Inflammatory macrophage (primary cell): ENCODE data around the gene SCN8A.

Experiments used
- DNase-seq, 2 donors: peaks; one replicate each; pipeline ENCODE4 v3.0.0-alpha.2; 2020 to 2022

The SCN8A gene

GRCh38 chr12:51721282-51721940, 130.4 kb downstream of the SCN8A start:
- peak in 1 of 2 donors; percentile 29 for DNase-seq

- DNase-seq: peak; percentile 54 to 64
These were observed 131.4 kb downstream of the SCN8A start for GRCh38 chr12:51722431-51722830.

- peak; percentile 54 to 63 for DNase-seq
These were observed 135.1 kb downstream of the SCN8A start for GRCh38 chr12:51726161-51726560.

GRCh38 chr12:51726931-51727330, 135.9 kb downstream of the SCN8A start:
- DNase-seq: no peak

- DNase-seq: no peak
These were observed 138.3 kb downstream of the SCN8A start for GRCh38 chr12:51729331-51729730.

GRCh38 chr12:51730745-51731144, 139.7 kb downstream of the SCN8A start:
- DNase-seq: no peak

GRCh38 chr12:51740536-51740935, 149.5 kb downstream of the SCN8A start:
- DNase-seq: no peak

GRCh38 chr12:51744235-51744634, 153.2 kb downstream of the SCN8A start:
- DNase-seq: no peak

GRCh38 chr12:51744957-51745356, 153.9 kb downstream of the SCN8A start:
- DNase-seq: no peak

- no peak for DNase-seq
These were observed 155.4 kb downstream of the SCN8A start for GRCh38 chr12:51746416-51746815.

- DNase-seq: no peak
These were observed 157.2 kb downstream of the SCN8A start for GRCh38 chr12:51748235-51748634.

- DNase-seq: peak in 1 of 2 donors; percentile 16
These were observed 158.4 kb downstream of the SCN8A start for GRCh38 chr12:51749206-51749985.

GRCh38 chr12:51749986-51750317, 158.9 kb downstream of the SCN8A start:
- DNase-seq: no peak

- DNase-seq: peak; percentile 50 to 71
These were observed 160.6 kb downstream of the SCN8A start for GRCh38 chr12:51751661-51752060.

GRCh38 chr12:51752234-51752889, 161.3 kb downstream of the SCN8A start:
- DNase-seq: peak; percentile 20 to 25

GRCh38 chr12:51753980-51754675, 163.1 kb downstream of the SCN8A start:
- no peak for DNase-seq

GRCh38 chr12:51755251-51755650, 164.2 kb downstream of the SCN8A start:
- DNase-seq: no peak

- no peak for DNase-seq
These were observed 168.1 kb downstream of the SCN8A start for GRCh38 chr12:51759175-51759574.

GRCh38 chr12:51759695-51760094, 168.7 kb downstream of the SCN8A start:
- no peak for DNase-seq

GRCh38 chr12:51760231-51760630, 169.2 kb downstream of the SCN8A start:
- no peak for DNase-seq

- DNase-seq: no peak
These were observed 172.7 kb downstream of the SCN8A start for GRCh38 chr12:51763743-51764142.

- DNase-seq: no peak
These were observed 175.1 kb downstream of the SCN8A start for GRCh38 chr12:51766067-51766676.

GRCh38 chr12:51771008-51771407, 180.0 kb downstream of the SCN8A start:
- no peak for DNase-seq
